GM21381 (cell line): ENCODE results near the gene BET1L.
"Not testable (repeated sequence)": the region's sequence is repeated elsewhere in the genome, so short reads cannot be mapped to it uniquely, and the experiment has no call there.

Source experiments
- ATAC-seq: cut with Tn5 transposase; IDR thresholded peaks from one replicate; pipeline ENCODE4 v1.9.1; 2021; ENCODE audit warnings: mild to moderate bottlenecking, moderate library complexity; ENCODE audit not compliant: unreplicated experiment

BET1L gene

GRCh38 chr11:207208-207862 lies at the start of gene BET1L, which contains the start of gene RIC8A:
TSS of gene BET1L (minus strand) at chr11:207399. CDS start at chr11:207321, 78 bp downstream.
TSS of gene RIC8A (plus strand) at chr11:207708. CDS start at chr11:208855, 1,147 bp downstream.
- ATAC-seq = peak; percentile 76

GRCh38 chr11:255816-256215 lies 48.6 kb upstream of the BET1L start:
- ATAC-seq = no peak

GRCh38 chr11:255176-255575 lies 48.0 kb upstream of the BET1L start:
- ATAC-seq = no peak

- no peak for ATAC-seq
These were observed 46.7 kb upstream of the BET1L start for GRCh38 chr11:253886-254270.

- no peak for ATAC-seq
These were observed 46.1 kb upstream of the BET1L start for GRCh38 chr11:253160-253885.

- no peak for ATAC-seq
These were observed 45.5 kb upstream of the BET1L start for GRCh38 chr11:252666-253065.

- no peak for ATAC-seq
These were observed 44.4 kb upstream of the BET1L start for GRCh38 chr11:251550-251949.

- no peak for ATAC-seq
These were observed 43.6 kb upstream of the BET1L start for GRCh38 chr11:250740-251299.

- ATAC-seq = no peak
These were observed 43.1 kb upstream of the BET1L start for GRCh38 chr11:250274-250673.

- no peak for ATAC-seq
These were observed 41.9 kb upstream of the BET1L start for GRCh38 chr11:249062-249461.

- ATAC-seq = no peak
These were observed 37.2 kb upstream of the BET1L start for GRCh38 chr11:244376-244775.

- no peak for ATAC-seq
These were observed 34.4 kb upstream of the BET1L start for GRCh38 chr11:241634-242033.

GRCh38 chr11:240315-240714 lies 33.1 kb upstream of the BET1L start:
- no peak for ATAC-seq

- ATAC-seq = not testable (repeated sequence)
These were observed 31.1 kb upstream of the BET1L start for GRCh38 chr11:238346-238745.

- ATAC-seq = peak; percentile 84
These were observed 29.9 kb upstream of the BET1L start, which contains the start of gene PSMD13 for GRCh38 chr11:236774-237767. TSS of gene PSMD13 (plus strand) at chr11:236976. CDS start at chr11:237050, 74 bp downstream.

GRCh38 chr11:235997-236773 lies 29.0 kb upstream of the BET1L start, which contains the start of gene SIRT3:
TSS of gene SIRT3 (minus strand) at chr11:236342. CDS start at chr11:236328, 14 bp downstream.
- peak; percentile 65 for ATAC-seq

GRCh38 chr11:235609-235996 lies 28.4 kb upstream of the BET1L start:
- ATAC-seq = no peak

GRCh38 chr11:235180-235579 lies 28.0 kb upstream of the BET1L start:
- ATAC-seq = no peak

- ATAC-seq = no peak
These were observed 25.8 kb upstream of the BET1L start for GRCh38 chr11:232783-233565.
